ENCODE results near the gene ITPR3. TPM values are rescaled to one million over a fixed set of nuclear protein-coding genes. Genes with fewer than 3 reads are reported as not detected.
"Not testable (repeated sequence)": the region's sequence is repeated elsewhere in the genome, so short reads cannot be mapped to it uniquely, and the experiment has no call there.

Gene ITPR3
- total RNA-seq, 2 experiments from 2014 or later, result 34.8 to 35.1 TPM

DNA sequence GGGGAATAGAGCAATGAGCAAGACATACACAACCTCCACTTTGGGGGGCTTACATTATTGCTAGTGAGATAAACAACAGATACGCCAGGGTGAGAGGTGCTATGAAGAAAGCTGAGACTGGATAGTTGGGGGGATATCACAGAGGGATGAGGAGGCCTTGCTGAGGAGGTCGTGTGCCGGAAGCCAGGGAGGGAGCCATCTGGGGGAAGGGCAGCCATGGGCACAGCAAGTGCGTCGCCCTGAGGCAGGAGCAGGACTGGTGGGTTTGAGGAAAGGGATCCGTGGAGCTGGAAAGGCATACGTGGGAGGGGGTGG, 28.9 kb upstream of the ITPR3 start:
- Mint-ChIP-seq H3K9me3 (no peaks in the 10 kb centered on the region), H3K27me3 (ENCODE audit: low read depth) (no peaks in the 10 kb centered on the region), H3K4me1 (ENCODE audit: low read depth) (peaks cover 39% of the 10 kb centered on the region), H3K27ac (peak overlapping the region; percentile 19), H3K36me3 (ENCODE audit: low read depth) (no peaks in the 10 kb centered on the region), H3K4me3 (peak overlapping the region; percentile 62)
- DNase-seq, result no peak
- intact Hi-C loops (cut with micrococcal nuclease), result no loop called here
- CTCF ChIA-PET, result interaction anchor here (0.7 to 1.9 kb wide), 6 partner anchors 12 to 436 kb away, joined by 3 to 15 read pairs (median 3); partner anchors contain the start of gene BAK1

DNA sequence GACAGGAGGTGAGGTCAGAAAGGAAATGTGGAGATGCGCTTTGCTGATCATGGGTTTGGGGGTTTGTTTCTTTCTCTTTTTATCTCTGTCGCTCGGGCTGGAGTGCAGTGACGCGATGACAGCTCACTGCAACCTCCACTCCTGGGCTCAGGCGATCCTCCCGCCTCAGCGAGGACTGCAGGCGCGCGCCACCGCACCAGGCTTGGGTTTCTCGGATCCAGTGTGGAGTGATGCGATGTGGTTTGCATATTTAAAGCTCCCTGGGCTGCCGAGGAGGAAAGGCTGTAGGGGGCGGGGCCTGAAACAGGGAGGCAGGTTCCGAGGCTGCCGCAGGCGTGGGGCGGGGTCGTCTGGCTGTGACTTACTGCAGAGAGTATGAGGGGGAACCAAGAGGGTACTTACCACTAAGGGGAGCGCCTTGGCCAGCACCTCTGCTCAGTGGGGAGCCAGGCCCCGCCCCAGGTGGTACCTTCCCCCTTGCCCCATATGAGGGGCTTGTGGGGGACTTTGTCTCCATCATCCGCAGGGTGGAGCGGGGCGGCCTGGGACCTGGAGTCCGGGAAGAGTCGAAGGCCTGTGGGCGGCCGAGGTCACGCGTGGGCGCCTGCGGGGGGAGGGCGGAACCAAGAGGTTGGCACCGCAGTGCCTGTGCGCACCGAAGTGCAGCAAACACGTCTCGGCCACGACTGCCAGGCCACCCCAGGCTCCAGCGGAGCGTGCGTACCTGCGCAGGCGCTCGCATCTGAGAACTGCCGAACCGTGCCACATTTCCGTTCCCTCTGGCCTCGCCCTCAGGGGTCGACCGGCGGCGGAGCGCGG, 28.3 kb upstream of the ITPR3 start:
- intact Hi-C loops (cut with micrococcal nuclease), result no loop called here
- CTCF ChIA-PET, result interaction anchor here (0.7 to 1.9 kb wide), 4 partner anchors 12 to 169 kb away, joined by 3 to 15 read pairs (median 4); partner anchors contain the start of gene BAK1
- Mint-ChIP-seq H3K9me3 (no peaks in the 10 kb centered on the region), H3K27ac (peak overlapping the region; percentile 19), H3K36me3 (ENCODE audit: low read depth) (no peaks in the 10 kb centered on the region), H3K27me3 (ENCODE audit: low read depth) (no peaks in the 10 kb centered on the region), H3K4me3 (peak overlapping the region; percentile 62), H3K4me1 (ENCODE audit: low read depth) (peaks cover 44% of the 10 kb centered on the region)
- DNase-seq, result peak; percentile 61

DNA sequence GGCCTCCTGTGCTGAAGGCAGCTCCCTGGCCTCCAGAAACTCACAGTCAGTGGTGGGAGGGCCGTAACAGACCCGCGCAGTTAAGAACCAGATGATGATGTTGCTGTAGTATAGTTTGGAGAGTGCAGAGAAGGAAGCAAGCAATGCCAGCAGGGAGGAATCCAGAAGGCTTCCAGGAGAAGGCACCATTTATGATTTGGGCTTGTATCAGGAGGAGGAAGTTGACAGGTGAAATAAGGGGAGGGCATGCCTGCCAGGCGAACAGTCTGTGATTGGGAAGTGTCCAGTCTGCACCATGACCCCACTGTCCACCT, 27.8 kb upstream of the ITPR3 start:
- no peaks in the 10 kb centered on the region for H3K36me3 Mint-ChIP-seq (ENCODE audit: low read depth)
- H3K4me3 Mint-ChIP-seq, result peak overlapping the region; percentile 62
- H3K27ac Mint-ChIP-seq, result no peak overlapping the region
- DNase-seq, result no peak
- CTCF ChIA-PET, result interaction anchor here (0.9 to 1.5 kb wide), 2 partner anchors 14 to 107 kb away, joined by 4 read pairs; no protein-coding TSS in a partner anchor
- H3K9me3 Mint-ChIP-seq, result no peaks in the 10 kb centered on the region
- H3K4me1 Mint-ChIP-seq (ENCODE audit: low read depth), result peaks cover 44% of the 10 kb centered on the region
- no peaks in the 10 kb centered on the region for H3K27me3 Mint-ChIP-seq (ENCODE audit: low read depth)
- intact Hi-C loops (cut with micrococcal nuclease), result no loop called here

DNA sequence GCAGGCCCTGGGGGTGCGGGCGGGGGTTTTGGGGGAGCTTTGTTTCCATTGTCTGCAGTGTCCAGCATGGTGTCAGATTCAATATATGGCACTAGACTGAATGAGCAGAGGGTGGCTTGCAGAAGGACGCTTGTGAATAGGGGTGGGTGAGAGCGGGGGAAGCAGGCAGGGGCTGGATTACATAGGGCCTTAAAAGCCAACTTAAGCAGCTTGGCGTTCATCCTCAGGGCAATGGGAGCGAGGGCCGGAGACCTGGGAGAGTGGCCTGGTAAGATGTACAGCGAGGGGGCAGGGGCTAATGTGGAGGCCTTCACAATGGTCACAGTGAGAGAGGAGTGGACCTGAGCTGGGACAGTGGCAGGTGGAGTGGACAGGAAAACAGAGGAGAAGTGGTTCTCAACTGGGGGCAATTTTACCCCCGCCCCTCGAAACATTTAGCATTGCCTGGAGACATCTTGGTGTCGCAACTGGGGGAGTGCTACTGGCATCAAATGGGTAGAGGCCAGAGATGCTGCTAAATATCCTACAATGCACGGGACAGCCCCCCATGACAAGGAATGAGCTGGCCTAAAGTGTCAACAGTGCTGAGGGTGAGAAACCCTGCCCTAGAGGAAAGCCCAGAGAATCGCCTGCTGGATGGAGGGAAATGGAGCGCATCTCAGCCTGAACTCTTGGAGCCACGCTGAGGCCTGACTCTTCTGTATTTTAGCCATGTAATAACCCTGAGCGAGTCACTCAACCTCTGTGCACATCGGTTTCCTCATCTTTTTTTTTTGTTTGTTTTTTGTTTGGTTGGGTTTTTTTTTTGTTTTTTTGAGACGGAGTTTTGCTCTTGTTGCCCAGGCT, 25.9 kb upstream of the ITPR3 start:
- CTCF ChIA-PET, result interaction anchor here (0.7 to 1.5 kb wide), 6 partner anchors 12 to 193 kb away, joined by 3 to 5 read pairs (median 4); no protein-coding TSS in a partner anchor
- intact Hi-C loops (cut with micrococcal nuclease), result no loop called here
- no peak overlapping the region for H3K27ac Mint-ChIP-seq

DNA sequence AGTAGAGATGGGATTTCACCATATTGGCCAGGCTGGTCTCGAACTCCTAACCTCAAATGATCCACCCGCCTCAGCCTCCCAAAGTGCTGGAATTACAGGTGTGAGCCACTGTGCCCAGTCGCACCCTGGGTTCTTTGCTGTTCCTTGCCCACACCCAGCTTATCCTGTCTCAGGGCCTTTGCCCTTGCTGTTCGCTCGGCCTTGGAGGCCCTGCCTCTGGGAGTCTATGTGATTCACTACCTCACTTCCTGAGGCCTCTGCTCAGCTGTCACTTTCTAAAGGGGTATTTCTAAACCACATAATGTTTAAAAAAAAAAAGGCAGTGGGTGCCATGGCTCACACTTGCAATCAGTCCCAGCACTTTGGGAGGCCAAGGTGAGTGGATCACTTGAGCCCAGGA, 24.2 kb upstream of the ITPR3 start:
- H3K36me3 Mint-ChIP-seq (ENCODE audit: low read depth); intact Hi-C loops (cut with micrococcal nuclease); H3K27me3 Mint-ChIP-seq (ENCODE audit: low read depth); H3K9me3 Mint-ChIP-seq; H3K4me3 Mint-ChIP-seq: not testable (repeated sequence)
- DNase-seq, result peak; percentile 73
- CTCF ChIA-PET, result interaction anchor here (2.2 to 2.7 kb wide), 2 partner anchors 11 kb away, joined by 11 to 13 read pairs; no protein-coding TSS in a partner anchor
- peak overlapping the region; percentile 65 for H3K27ac Mint-ChIP-seq
- peaks cover 44% of the 10 kb centered on the region for H3K4me1 Mint-ChIP-seq (ENCODE audit: low read depth)

More for the DNA sequence above, 25.9 kb upstream of the ITPR3 start:
- H3K9me3 Mint-ChIP-seq, result no peaks in the 10 kb centered on the region
- no peaks in the 10 kb centered on the region for H3K27me3 Mint-ChIP-seq (ENCODE audit: low read depth)
- peaks cover 54% of the 10 kb centered on the region for H3K4me1 Mint-ChIP-seq (ENCODE audit: low read depth)
- H3K36me3 Mint-ChIP-seq (ENCODE audit: low read depth), result no peaks in the 10 kb centered on the region
- H3K4me3 Mint-ChIP-seq, result no peak overlapping the region
- DNase-seq, result no peak

DNA sequence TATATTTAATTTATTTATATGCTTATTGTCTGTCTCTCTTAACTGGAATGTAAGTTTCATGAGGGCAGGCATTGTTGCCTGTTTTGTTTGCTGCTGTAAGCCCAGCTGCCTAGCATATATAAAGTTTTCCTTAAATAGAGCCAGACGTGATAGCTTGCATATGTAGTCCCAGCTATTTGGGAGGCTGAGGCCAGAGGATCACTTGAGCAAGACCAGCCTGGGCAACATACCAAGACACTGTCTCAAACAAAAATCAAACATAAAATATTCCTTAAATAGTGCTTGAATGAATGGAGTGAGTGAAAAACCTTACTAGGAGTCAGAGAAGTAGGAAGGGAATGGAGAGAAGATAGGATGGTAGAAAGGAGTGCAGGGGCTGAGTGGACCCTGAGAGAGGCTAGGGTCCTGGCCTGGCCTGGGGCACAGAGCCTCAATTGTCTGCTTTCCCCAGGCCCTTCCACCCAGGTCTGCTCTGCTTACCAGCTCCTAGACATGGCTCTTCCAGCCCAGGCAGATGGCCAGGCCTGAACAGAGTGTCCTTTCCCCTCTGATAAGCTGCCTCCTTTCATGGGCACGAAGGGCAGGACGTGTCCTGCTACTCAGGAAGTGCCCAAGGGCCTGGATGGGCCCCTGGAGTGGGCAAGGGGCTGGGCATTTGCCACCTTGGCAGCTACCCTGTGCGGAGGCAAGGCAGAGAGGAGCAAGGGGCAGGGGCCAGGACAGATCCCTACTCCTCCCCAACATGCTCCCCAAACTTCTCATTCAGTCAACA, 23.4 kb upstream of the ITPR3 start:
- H3K4me3 Mint-ChIP-seq, result no peak overlapping the region

DNA sequence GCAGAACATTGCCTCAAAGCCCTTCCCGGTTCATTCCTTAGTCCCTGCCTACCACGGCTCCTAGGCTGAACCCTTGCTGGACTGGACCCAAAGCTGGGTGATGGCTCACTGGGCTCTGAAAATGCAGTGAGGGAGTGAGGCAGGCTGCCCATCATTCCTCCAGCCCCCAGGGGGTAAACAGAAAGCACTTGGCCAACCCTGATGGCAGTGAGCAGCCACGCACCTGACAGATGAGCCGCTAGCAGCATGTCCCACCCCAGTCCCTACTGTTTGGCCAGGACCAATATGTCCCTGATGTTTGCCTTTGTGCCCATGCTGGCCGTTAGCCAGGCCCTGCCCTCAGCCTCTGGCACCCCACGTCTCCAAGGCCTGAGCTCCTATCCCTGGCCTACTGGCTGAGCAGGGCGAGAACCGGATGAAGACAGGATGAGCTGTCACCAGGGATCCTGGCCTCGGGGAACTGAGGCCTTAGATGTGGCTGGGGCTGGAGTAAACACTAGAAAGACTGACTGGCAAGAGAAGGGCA, 21.6 kb upstream of the ITPR3 start:
- no peaks in the 10 kb centered on the region for H3K36me3 Mint-ChIP-seq (ENCODE audit: low read depth)
- H3K9me3 Mint-ChIP-seq, result no peaks in the 10 kb centered on the region
- no peak overlapping the region for H3K27ac Mint-ChIP-seq
- no peaks in the 10 kb centered on the region for H3K27me3 Mint-ChIP-seq (ENCODE audit: low read depth)
- CTCF ChIA-PET, result no interaction called here
- DNase-seq, result no peak
- intact Hi-C loops (cut with micrococcal nuclease), result no loop called here
- H3K4me1 Mint-ChIP-seq (ENCODE audit: low read depth), result peaks cover 28% of the 10 kb centered on the region
- no peak overlapping the region for H3K4me3 Mint-ChIP-seq

More for the DNA sequence above, 23.4 kb upstream of the ITPR3 start:
- no peak for DNase-seq
- intact Hi-C loops (cut with micrococcal nuclease), result no loop called here
- Mint-ChIP-seq H3K27me3 (ENCODE audit: low read depth) (no peaks in the 10 kb centered on the region), H3K4me1 (ENCODE audit: low read depth) (peaks cover 36% of the 10 kb centered on the region), H3K27ac (no peak overlapping the region), H3K9me3 (no peaks in the 10 kb centered on the region), H3K36me3 (ENCODE audit: low read depth) (no peaks in the 10 kb centered on the region)
- CTCF ChIA-PET, result interaction anchor here (1.1 to 2.7 kb wide), 3 partner anchors 10 to 24 kb away, joined by 3 to 13 read pairs (median 11); partner anchors contain the start of gene ITPR3

DNA sequence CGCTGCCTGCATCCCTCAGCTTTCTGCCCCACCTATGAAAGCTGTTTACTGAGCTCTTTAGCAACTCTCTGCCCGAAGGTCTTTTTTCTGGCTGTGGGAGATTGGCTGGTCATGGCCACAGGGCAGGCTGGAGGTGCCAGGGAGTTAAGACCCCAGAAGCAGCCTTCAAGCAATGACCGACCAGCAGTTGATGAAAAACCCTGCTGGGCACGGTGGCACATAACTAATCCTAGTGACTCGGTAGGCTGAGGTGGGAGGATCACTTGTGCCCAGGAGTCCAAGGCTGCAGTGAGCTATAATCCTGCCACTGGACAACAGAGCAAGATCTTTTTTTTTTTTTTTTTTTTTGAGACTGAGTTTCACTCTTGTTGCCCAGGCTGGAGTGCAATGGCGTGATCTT, 20.4 kb upstream of the ITPR3 start:
- CTCF ChIA-PET, result interaction anchor here (1.6 kb wide), 1 partner anchor 11 kb away, joined by 3 read pairs; no protein-coding TSS in a partner anchor
- H3K9me3 Mint-ChIP-seq, result no peaks in the 10 kb centered on the region
- DNase-seq, result no peak
- H3K36me3 Mint-ChIP-seq (ENCODE audit: low read depth), result no peaks in the 10 kb centered on the region
- intact Hi-C loops (cut with micrococcal nuclease), result no loop called here
- no peaks in the 10 kb centered on the region for H3K27me3 Mint-ChIP-seq (ENCODE audit: low read depth)
- H3K4me3 Mint-ChIP-seq, result no peak overlapping the region
- H3K27ac Mint-ChIP-seq, result no peak overlapping the region
- peaks cover 23% of the 10 kb centered on the region for H3K4me1 Mint-ChIP-seq (ENCODE audit: low read depth)

DNA sequence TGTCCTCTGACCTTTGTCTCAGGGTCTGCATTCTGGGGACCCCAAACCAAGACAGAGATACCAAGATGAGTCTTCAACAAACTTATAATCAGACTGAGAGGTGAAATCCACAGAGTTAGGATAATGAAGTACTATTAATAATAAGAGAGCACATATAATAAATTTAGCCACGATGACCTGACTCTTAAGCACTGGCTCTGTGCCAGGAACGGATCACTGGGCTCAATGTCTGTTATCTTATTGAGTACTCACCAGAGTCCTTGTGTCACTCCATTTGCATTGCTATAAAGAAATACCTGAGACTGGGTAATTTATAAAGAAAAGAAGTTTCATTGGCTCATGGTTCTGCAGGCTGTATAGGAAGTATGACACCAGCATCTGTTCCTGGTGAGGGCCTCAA, 18.9 kb upstream of the ITPR3 start:
- Mint-ChIP-seq H3K27me3 (ENCODE audit: low read depth) (no peaks in the 10 kb centered on the region), H3K36me3 (ENCODE audit: low read depth) (no peaks in the 10 kb centered on the region), H3K27ac (no peak overlapping the region), H3K4me3 (no peak overlapping the region), H3K4me1 (ENCODE audit: low read depth) (peaks cover 15% of the 10 kb centered on the region), H3K9me3 (no peaks in the 10 kb centered on the region)
- CTCF ChIA-PET, result no interaction called here
- DNase-seq, result no peak
- intact Hi-C loops (cut with micrococcal nuclease), result no loop called here

DNA sequence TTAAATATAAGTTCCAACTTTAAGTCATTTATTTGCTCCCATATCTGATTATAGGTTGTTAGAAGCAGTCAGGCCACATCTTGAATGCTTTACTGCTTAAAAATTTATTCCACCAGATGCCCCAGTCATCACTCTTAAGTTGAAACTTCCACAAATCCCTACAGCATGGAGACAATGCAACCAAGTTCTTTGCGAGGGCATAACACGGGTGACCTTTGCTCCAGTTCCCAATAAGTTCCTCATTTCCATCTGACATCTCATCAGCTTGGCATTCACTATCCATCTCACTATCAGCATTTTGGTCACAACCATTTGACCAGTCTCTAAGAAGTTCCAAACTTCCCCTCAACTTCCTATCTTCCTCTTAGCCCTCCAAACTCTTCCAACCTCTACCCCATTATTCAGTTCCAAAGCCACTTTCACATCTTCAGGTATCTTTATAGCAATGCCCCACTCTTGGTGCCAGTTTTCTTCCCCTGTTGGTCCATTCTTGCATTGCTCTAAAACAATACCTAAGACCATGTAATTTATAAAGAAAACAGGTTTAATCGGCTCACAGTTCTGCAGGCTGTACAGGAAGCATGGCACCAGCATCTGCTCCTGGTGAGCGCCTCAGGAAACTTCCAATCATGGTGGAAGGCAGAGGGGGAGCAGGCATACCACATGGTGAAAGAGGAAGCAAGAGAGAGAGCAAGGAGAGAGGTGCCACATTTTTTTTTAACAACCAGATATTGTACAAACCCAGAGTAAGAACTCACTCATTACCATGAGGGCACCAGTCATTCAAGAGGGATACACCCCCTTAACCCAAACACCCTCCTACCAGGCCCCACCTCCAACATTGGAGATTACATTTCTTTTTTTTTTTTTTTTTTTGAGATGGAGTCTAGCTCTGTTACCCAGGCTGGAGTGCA, 15.9 kb upstream of the ITPR3 start:
- CTCF ChIA-PET, result interaction anchor here (2.6 to 4.2 kb wide), 2 partner anchors 15 to 19 kb away, joined by 8 to 46 read pairs; no protein-coding TSS in a partner anchor
- DNase-seq, result no peak
- Mint-ChIP-seq H3K9me3 (no peaks in the 10 kb centered on the region), H3K36me3 (ENCODE audit: low read depth) (no peaks in the 10 kb centered on the region), H3K27ac (no peak overlapping the region), H3K4me1 (ENCODE audit: low read depth) (no peaks in the 10 kb centered on the region), H3K27me3 (ENCODE audit: low read depth) (no peaks in the 10 kb centered on the region), H3K4me3 (no peak overlapping the region)
- intact Hi-C loops (cut with micrococcal nuclease), result no loop called here

DNA sequence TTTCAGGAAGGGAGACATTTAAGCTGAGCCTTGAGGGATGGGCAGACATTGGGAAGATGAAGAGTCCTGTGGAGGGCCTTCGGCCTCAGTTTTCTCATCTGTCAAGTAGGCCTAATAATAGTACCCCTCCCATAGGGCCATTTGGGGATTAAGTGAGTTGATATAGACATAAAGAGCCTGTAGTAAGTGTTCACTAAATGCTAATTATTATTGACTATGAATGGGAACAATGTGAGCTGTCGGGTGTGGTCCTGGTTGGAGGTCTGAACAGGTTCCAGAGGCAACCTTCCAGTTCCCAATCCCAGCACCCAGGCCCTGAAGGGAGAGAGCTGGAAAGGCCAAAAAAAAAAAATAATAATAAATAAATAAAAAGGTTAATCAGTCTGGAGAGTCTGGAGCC, 14.5 kb upstream of the ITPR3 start:
- no peak overlapping the region for H3K27ac Mint-ChIP-seq
- no peaks in the 10 kb centered on the region for H3K36me3 Mint-ChIP-seq (ENCODE audit: low read depth)
- no peaks in the 10 kb centered on the region for H3K9me3 Mint-ChIP-seq
- H3K4me1 Mint-ChIP-seq (ENCODE audit: low read depth), result no peaks in the 10 kb centered on the region
- H3K4me3 Mint-ChIP-seq, result no peak overlapping the region
- no peaks in the 10 kb centered on the region for H3K27me3 Mint-ChIP-seq (ENCODE audit: low read depth)
- intact Hi-C loops (cut with micrococcal nuclease), result loop anchor here (1.0 kb wide), 2 partner anchors 17 to 21 kb away; no protein-coding TSS in a partner anchor
- no peak for DNase-seq
- CTCF ChIA-PET, result interaction anchor here (0.8 to 4.2 kb wide), 12 partner anchors 9 to 118 kb away, joined by 3 to 46 read pairs (median 4); no protein-coding TSS in a partner anchor

Measured in activated naive CD4-positive, alpha-beta T cell treated with anti-CD3 and anti-CD28 coated beads for 36 hours (primary cell).